Activated CD8-positive, alpha-beta memory T cell treated with anti-CD3 and anti-CD28 coated beads, Interleukin-2, amount 50 U/mL, for 48 hours (primary cell): ENCODE measurements around the gene COL15A1.
"Not testable (repeated sequence)": the region's sequence is repeated elsewhere in the genome, so short reads cannot be mapped to it uniquely, and the experiment has no call there.

Source experiments
- DNase-seq: peaks from one replicate; pipeline ENCODE4 v3.0.0-alpha.2; 2020

The COL15A1 gene

GRCh38 chr9:98943682-98944056 lies at the start of gene COL15A1:
Gene COL15A1, plus strand, starts transcription at chr9:98943907. Its CDS starts 155 bp downstream, at chr9:98944062.
- no peak for DNase-seq

GRCh38 chr9:98894171-98894570 lies 49.5 kb upstream of the COL15A1 start:
- no peak for DNase-seq

- DNase-seq = no peak
Measured at GRCh38 chr9:98894761-98895160, 48.9 kb upstream of the COL15A1 start.

- no peak for DNase-seq
Measured at GRCh38 chr9:98896632-98897031, 47.1 kb upstream of the COL15A1 start.

GRCh38 chr9:98897745-98898144 lies 46.0 kb upstream of the COL15A1 start:
- DNase-seq = no peak

GRCh38 chr9:98899408-98900056 lies 44.2 kb upstream of the COL15A1 start:
- no peak for DNase-seq

GRCh38 chr9:98900244-98900643 lies 43.5 kb upstream of the COL15A1 start:
- no peak for DNase-seq

GRCh38 chr9:98900725-98901124 lies 43.0 kb upstream of the COL15A1 start:
- DNase-seq = no peak

GRCh38 chr9:98901843-98902242 lies 41.9 kb upstream of the COL15A1 start:
- DNase-seq = not testable (repeated sequence)

GRCh38 chr9:98902516-98902915 lies 41.2 kb upstream of the COL15A1 start:
- DNase-seq = no peak

- no peak for DNase-seq
Measured at GRCh38 chr9:98902925-98903324, 40.8 kb upstream of the COL15A1 start.

- DNase-seq = no peak
Measured at GRCh38 chr9:98903961-98904411, 39.7 kb upstream of the COL15A1 start.

- DNase-seq = no peak
Measured at GRCh38 chr9:98905015-98905414, 38.7 kb upstream of the COL15A1 start.

GRCh38 chr9:98906273-98907040 lies 37.2 kb upstream of the COL15A1 start:
- DNase-seq = no peak

GRCh38 chr9:98907055-98907454 lies 36.7 kb upstream of the COL15A1 start:
- DNase-seq = no peak

GRCh38 chr9:98908897-98909634 lies 34.6 kb upstream of the COL15A1 start:
- DNase-seq = no peak

GRCh38 chr9:98909935-98910334 lies 33.8 kb upstream of the COL15A1 start:
- DNase-seq = no peak

GRCh38 chr9:98911042-98911441 lies 32.7 kb upstream of the COL15A1 start:
- no peak for DNase-seq

- not testable (repeated sequence) for DNase-seq
Measured at GRCh38 chr9:98911738-98912137, 32.0 kb upstream of the COL15A1 start.

- no peak for DNase-seq
Measured at GRCh38 chr9:98912450-98912849, 31.3 kb upstream of the COL15A1 start.

GRCh38 chr9:98913044-98913443 lies 30.7 kb upstream of the COL15A1 start:
- DNase-seq = no peak

GRCh38 chr9:98913705-98914104 lies 30.0 kb upstream of the COL15A1 start:
- DNase-seq = no peak

- no peak for DNase-seq
Measured at GRCh38 chr9:98915599-98915998, 28.1 kb upstream of the COL15A1 start.

- DNase-seq = no peak
Measured at GRCh38 chr9:98916660-98917059, 27.0 kb upstream of the COL15A1 start.
